GM21390 (cell line): ENCODE measurements around the gene SYNJ2.

Experiments used
- ATAC-seq: cut with Tn5 transposase; IDR thresholded peaks from one replicate; pipeline ENCODE4 v1.9.1; 2021; ENCODE audit not compliant: unreplicated experiment

The SYNJ2 gene

DNA sequence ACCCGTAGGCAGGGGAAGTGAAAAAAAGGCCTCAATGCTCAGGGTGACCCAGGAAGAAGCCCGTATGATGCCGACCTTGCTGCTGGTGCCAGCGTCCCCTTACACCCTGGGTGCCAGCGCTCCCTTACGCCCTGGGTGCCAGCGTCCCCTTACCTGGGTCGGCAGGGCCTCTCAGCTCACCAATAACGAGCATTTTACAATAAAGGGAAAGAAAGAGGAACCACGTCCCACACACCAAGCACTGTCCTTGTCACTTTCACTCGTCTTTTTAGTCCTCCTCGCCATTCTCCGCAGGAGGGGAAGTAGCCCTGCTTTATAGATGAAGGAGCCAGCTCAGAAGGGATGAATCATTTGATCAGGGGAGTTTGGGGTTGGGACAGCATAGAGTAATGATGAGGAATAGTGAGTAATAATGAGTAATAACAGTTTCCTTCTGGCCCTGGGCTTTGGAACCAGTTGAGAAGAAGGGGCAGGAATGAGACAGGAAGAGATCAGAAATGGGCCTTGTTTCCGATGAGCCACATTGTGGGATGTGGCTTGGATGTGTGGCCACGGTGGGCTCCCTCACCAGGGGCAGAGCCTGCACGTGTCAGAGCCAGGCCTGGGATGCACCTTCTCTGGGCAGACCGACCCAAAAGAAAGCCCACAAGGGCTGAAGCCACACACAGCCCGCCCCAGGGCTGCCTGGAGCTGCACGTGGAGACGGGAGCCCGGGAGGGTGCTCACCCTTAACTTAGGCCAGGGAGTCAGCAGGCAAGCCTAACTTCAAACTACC, 75.7 kb downstream of the SYNJ2 start:
- ATAC-seq, result no peak

DNA sequence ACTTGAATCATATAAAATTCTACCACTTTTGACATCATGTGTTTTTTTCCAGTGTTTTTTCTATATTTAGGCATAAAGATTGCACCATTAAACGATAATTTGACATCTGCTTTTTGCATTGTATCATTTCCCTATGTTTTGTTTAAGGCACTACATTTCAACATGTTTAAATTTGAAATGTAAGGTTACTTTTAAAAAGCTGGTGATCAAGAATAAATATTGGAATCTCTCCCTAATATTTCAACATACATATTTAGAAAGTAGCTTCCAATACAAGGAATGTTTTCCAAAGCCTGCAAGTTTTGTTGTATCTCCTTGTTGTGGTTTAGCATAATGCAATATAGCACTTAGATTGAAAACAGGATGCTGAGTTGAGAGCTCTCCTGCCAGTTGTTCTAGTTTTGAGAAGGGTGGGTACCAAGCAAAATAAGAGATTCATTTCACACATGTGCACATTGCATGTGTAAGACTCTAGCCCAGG, 76.5 kb downstream of the SYNJ2 start:
- ATAC-seq, result no peak

DNA sequence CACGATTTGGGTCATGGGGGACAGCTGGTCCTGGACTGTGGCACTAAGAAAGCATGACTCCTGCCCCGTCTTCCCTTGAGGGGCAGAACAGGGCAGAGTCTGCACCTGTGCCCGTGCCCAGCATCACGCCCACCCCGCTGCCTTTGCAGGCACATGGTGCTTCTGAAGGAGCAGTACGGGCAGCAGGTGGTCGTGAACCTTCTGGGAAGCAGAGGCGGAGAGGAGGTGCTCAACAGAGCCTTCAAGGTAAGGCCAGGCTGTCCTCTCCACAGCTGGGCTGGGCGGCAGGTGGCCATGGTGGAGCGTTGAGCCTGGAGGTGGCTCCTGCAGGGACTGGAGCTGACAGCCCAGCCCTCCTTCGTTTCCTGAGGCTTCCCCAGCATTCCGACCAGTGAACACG, 77.4 kb downstream of the SYNJ2 start:
- no peak for ATAC-seq

DNA sequence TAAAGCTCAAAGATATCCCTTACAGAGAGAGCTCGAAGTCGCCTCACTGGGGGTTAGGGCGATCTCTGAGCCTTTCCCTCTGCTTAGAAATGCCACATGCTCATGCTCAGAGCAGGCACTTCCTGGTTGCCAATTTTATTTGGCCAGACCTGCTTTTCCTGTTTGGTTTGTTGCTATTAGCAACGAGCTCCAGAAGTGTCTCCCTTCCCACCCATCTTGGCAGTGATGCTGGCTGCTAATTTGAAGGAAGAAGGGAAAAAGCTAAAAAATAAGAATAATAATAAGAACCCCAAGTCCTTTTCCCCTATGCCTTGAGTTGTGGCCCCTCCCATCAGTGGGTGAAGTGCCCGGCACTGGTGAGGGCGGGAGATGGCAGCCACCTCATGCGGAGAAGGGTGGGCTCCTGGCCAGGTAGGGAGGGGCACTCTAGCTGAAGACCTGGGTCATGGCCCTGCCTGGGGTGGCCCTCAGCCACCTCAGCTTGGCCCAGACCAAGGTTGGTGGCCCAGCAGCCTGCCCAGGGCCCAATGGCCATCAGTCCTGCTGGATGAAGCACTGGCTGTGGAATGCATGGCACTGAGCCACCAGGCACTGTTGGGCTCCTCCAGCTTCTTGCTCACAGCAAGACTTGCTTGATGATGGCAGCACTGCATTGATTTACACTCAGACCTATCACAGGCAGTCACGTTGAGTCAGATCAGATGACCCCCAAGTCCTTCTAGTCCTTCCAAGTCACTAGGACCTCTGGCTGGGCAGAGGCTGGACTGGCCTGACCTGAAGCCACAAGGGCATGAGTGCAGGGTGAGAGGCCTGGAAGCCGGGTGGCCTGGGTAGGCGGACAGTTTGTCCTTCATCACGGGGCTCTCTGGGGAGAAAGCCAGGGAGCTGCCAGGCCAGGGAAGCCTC, 79.0 kb downstream of the SYNJ2 start:
- no peak for ATAC-seq

DNA sequence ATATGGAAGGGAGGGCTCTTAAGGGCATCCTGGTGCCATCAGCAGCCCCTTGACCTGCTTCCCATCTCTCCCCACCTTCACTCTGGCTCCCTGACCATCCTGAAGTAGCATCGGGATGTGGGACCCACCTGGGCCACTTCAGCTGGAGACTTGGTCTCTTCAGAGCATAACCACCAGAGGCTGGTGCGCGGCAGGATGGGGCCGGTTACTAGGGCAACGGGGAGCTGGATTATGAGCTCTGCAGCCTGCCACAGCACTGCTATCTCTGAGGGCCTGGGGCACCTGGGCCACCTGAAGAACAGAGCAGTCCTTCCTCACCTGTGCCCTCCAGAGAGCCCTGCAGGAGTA, 79.7 kb downstream of the SYNJ2 start:
- ATAC-seq, result no peak

DNA sequence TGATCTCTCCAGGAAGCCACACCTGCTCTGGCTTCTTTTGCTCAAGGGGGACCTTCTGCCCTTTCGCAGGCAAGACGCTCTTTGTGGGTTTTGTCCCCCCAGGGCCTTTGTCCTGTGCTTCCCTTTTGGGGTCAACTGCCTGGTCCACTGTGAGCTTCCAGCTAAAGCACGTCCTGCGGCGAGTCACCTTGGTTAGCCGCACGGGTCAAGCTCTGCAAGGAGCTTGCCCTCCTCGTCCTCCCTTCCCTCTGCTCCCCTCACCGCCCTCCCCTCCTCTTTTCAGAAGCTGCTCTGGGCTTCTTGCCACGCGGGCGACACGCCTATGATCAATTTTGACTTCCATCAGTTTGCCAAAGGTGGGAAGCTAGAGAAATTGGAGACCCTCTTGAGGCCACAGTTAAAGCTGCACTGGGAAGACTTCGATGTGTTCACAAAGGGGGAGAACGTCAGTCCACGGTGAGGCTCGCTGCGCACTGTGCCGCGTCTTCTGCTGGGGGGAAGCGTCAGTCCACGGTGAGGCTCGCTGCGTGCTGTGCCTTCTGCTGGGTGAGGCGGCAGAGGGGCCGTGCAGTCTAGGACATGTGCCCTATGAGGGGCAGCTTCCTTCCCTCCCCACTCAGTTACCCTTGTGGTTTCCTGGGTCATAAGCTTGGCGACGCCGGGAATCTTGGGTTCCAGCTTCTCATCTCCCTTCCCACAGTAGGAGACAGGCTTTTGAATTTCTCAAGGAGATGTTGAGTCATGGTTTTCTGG, 80.2 kb downstream of the SYNJ2 start:
- no peak for ATAC-seq

DNA sequence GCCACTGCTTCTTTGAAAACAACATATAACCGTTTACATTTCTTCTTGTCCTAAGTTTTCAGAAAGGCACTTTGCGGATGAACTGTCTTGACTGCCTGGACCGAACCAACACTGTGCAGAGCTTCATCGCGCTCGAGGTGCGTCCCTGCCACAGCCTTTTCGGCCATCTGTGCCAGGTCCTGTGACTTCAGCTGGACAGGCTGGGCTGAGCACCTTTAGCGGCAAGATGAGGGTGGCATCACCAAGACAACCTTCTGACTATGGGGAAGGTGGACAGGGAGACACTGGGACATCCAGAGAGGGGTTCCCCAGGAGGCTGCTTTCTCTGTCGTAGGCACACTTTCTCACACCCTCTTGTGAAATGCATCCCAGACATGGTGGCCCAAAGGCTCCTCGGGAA, 82.1 kb downstream of the SYNJ2 start:
- no peak for ATAC-seq

DNA sequence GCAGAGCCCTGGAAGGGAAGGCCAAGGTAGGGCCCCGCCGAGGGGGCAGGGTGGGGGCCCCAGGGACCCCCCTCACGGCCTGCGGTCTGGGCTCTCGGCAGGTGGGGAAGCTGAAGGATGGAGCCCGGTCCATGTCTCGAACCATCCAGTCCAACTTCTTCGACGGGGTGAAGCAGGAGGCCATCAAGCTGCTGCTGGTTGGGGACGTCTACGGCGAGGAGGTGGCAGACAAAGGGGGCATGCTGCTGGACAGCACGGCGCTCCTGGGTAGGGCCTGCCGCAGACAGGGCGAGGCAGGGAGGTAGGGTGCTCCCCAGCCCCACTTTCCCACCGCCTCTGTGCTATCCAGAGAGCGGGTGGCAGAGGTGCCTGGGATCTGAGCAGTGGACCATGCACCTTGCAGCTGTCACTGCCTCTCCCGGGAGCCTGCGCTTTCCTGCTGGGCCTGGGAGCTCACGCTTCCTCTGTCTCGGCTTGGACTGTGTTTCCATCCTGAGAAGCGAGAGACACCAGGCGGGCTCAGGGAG, 83.1 kb downstream of the SYNJ2 start:
- no peak for ATAC-seq

DNA sequence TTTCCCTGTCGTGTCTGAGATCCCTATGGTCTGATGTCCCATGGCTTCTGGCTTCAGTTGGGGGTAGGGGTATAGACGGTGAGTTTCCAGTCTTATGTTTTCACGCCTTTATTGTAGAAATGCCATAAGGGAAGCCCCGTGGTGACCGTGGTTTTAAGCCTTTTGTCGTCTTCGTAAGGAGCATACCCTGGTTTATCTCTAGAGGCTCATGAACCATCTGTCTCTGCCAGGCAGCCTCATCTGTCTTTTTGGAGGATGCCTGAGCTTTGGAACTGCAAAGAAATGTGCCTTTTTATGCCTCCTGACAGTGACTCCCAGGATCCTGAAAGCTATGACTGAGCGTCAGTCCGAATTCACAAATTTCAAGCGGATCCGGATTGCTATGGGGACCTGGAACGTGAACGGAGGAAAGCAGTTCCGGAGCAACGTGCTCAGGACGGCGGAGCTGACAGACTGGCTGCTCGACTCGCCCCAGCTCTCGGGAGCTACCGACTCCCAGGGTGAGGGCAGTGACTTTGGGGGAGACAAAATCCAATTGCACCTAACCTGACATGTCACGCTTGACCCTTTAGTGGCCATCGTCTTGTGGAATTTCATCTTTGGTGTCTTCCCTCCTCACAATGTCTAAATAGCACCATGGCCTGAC, 84.6 kb downstream of the SYNJ2 start:
- ATAC-seq, result no peak

DNA sequence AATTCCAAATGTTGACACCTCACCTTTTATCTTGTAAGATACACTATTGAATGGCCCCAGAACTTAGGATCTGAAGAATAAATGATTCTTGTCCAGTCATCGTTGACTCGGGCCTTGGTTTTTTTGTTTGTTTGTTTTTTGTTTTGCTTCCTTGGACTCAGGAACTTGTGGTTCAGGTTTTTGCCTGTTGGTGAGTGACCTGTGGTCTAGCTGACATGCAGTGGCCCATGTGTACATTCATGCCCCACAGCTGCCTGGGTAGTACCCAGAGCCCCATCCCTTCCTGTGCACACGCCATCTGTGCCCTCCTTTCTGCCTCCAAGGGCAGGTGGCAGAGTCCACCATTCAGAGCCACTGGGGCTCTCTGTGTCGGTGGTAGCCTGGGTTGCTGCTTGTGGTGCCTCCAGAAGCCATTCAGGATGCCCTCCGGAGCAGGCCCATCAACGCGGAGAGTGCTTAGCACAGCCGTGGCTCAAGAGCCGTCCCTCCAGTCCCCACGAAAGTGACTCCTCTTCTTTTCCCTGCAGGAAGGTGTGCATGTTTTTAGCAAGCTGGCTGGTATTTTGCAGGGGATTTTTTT, 85.9 kb downstream of the SYNJ2 start:
- ATAC-seq, result no peak

DNA sequence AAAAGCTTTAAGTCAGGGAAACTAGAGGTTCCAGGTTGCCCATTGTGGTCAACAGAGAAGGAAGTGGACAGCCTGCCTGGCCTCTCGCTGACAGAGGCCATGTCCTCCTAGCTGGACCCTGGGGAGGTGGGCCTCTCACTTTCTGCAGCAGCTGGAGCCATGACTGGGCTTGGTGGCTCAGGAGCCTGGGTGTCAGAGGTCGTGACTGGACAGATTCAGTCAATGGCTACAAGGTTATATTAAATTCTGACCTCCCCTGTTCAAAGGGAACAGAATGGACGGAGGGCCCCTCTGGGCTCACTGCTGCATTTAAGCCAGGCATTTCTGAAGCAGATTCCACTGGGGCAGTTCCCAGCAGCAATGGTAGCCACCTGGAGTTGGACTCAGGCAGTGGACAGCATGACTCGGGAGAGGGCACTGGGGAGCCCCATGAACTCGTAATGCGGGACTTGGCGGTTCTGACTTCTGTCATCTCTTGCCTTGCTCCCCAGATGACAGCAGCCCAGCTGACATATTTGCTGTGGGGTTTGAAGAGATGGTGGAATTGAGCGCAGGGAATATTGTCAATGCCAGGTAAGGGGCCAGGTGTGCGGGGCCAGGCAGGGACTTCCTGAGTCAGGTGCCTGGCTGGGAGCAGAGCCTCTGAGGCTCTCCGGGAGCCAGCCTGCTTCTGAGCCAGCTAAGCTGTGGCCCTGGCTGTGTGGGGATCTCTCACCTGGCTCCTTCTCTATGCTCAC, 86.7 kb downstream of the SYNJ2 start:
- no peak for ATAC-seq

DNA sequence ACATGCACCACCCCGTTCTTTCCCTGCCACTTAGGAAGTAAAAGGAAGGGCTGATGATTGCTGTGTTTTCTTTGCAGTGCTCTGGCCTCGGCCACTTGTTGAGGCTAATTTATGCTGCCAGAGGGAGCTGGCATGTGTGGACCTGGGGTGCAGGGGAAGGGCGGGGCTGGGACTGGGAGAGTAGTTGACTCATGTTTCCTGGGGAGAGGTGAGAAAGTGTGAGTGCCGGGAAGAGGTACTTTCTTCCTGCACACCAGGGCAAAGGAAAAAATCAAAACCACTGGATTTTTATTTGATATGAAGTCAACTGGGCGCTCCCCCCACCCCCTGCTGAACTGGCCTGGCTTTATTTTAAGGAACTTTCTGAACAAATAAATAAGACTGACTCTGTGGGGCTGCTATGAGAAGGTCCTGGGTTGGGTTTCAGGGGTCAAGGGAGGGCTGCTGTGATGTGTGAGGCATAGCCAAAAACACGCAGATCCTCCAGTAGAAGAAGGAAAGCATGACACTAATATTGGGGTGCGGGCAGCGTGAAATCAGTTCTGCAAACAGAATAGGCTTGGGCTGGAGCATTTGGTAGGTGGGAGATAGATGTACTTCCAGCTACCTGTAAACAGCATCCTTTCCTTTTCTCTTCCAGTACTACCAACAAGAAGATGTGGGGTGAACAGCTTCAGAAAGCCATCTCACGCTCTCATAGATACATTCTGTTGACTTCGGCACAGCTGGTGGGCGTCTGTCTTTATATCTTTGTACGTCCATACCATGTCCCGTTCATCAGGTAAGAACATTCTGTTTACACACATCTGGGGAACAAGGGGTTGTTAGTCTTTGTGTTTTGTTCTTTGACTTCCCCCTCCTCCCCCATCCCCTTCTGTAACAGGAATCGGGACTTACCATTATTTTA, 87.5 kb downstream of the SYNJ2 start:
- ATAC-seq, result no peak

DNA sequence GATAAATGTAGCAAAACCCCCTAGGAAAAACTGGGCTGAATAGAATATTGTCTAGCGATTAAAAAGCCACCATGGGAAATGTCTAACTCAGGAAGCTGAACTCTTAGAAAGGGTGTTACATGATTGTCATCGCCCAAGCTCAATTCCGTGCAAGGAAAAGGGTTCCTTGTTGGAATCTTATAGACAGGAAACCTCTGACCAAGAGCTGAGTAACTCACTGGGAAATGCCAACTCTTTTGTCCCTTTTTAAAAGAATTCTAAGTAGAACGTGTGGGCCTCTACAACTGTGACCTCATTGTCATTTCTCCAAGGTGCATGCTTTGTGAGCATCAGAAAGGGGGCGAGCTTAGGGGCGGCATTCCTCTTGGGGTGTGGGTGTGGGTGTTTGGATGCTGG, 88.1 kb downstream of the SYNJ2 start:
- ATAC-seq, result no peak

DNA sequence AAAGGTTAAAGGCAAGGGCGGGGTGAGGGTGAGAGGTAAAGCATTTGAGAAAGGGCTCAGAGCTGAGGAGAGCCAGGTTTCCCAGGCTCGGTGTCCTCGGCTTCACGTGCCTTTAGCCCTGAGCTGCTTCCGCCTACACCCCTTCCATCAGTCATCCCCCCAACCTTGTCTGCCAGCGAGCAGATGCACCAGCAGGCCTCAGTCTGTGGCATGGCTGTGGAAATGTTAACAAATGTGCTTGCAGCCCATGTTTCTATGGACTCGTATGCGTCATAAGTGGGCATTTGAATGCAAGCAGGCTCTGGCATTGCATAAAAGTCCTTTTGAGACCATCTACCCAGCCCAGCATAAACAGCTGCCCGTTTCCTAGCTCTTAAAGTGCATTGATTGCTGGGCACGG, 88.8 kb downstream of the SYNJ2 start:
- ATAC-seq, result no peak

DNA sequence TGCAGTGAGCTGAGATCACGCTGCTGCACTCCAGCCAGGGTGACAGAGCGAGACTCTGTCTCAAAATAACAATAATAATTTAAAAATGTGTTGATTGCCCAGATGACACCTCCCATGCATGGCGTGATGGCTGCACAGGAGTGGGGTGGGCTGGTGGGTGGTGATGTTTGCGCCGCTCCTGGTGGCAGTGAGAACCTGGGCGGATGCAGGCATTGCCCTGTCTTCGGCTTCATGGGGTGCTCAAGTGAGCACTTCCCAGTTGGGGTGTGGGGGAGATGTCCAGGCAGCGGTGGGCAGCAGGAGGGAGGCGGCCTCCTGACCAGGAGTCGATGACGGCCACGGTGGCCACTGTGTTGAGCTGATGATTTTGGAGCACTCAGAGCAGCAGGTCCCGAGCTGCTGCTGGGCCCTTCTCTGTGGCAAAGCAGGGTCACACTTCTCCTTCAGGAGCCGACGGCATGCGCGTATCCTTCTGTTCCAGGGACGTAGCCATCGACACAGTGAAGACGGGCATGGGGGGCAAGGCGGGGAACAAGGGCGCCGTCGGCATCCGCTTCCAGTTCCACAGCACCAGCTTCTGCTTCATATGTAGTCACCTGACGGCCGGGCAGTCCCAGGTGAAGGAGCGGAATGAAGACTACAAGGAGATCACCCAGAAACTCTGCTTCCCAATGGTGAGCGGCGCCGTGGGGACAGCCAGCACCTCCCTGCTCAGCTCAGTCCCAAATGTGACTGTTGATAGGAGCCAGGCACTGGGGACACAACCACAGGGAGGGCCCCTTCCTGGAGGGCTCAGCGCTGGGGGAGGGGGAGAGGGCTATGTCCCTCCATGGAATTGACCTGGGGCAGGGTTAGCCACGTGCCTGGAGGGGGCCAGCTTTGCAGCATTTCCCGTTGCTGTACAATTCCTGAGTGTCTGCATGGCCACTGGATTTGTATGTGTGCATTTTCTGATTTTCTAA, 89.7 kb downstream of the SYNJ2 start:
- no peak for ATAC-seq

DNA sequence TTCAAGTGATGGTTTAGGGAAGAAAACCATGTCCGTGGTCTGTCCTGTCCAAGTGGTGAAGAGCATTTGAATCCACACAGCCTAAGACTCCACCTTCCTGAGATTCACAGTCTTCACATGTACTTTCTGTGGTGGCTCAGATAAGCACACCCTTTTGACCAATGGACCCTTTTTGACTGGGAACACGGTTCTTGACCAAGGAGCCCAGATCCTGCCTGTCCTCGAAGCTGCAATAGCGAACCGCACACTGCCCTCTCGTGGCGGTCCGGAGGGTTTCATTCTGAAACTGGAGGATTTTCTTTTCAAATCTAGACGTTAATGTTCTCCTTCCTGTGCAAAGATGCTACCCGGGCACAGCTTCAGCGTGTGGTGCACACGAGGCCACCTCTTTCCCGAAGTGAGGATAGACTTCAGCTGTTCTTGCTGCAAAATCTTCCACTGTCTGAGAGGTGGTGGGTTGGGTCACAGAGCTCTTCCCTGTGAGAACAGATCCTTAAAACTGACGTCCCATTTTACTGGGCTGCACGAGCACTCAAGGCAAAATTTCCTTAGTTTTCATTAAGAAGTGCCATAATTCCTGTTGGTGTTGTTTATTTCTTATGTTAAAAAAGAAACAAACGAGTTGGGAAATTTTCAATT, 90.5 kb downstream of the SYNJ2 start:
- no peak for ATAC-seq

DNA sequence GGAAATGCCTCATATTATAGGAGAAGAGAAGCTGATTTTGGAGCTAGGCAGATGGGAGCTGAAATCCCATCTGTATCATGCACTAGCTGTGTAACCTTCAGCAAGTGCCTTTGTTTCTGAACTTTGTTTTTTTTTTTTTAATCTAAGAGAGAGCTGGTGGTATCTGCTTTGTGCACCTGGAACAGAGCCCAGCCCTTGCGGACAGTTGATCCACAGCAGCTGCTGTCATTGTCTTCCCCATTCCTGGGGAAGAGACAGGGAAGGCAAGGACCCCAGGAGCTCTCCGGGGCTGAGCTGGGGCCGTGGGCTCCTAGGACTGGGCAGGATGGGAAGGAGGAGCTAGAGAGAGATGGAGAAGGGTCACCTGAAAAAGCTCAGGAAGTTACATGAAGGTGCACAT, 92.1 kb downstream of the SYNJ2 start:
- ATAC-seq, result no peak
